KBM-7 (cell line): ENCODE results near the gene DCN.
A peak's percentile ranks its signal among the peaks of the same experiment; 100 is the strongest.
"Not testable (repeated sequence)": the region's sequence is repeated elsewhere in the genome, so short reads cannot be mapped to it uniquely, and the experiment has no call there.

Experiments
- DNase-seq: peaks from one replicate; pipeline ENCODE4 v3.0.0-alpha.2; 2015
- in situ Hi-C: fragments of 300-500 bp; cut with MboI; formaldehyde crosslinking; loops from 2 replicates; pipeline ENCODE4 v1.14.3; 2020; ENCODE audit warnings: low sequenced_read_pairs, low pct_unique_long_range_greater_than_20kb, mixed read lengths

DCN gene, protein sequence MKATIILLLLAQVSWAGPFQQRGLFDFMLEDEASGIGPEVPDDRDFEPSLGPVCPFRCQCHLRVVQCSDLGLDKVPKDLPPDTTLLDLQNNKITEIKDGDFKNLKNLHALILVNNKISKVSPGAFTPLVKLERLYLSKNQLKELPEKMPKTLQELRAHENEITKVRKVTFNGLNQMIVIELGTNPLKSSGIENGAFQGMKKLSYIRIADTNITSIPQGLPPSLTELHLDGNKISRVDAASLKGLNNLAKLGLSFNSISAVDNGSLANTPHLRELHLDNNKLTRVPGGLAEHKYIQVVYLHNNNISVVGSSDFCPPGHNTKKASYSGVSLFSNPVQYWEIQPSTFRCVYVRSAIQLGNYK

DNA sequence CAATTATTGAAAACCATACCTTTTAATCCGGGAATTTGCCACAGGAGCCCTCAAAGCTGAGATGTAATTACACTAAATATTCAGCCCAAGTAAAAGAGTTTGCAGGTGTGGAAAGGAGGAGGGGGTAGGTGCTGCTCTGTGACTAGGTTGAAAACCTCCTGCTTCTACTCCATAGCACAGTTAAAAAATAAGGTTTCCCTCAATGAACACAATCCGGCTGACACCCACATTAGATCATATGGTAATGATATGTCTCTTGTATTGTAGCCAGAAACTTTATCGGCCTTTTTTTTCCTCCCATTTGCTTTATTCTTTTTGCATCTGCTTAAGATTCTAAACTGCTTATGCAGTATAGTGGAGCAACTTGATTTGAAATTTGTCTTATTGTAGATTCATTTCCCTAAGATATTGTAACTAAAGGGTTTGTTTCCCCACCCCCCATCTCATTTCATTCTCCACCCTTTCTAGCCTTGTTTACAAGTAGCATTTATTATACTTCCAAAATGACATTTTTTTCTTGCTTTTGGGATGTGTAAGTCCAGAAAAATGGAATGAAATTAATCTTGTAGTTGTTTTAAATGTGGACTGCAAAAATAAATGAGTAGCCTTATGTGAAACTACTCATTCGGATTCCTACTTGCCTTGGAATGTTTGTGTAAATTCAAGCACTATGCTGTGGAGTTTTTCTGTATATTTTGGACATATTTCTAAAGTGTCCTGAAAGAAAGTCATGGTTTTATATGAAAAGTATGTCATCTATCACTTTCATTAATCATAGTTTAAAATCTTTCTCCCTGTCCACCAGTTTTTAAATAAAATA is at the start of gene DCN:
TSS of gene DCN (minus strand) at position 182 of the 820 bp plus-strand sequence. CDS start 4,265 bp downstream, outside the sequence.
- in situ Hi-C loops, result no loop called here
- no peak for DNase-seq

DNA sequence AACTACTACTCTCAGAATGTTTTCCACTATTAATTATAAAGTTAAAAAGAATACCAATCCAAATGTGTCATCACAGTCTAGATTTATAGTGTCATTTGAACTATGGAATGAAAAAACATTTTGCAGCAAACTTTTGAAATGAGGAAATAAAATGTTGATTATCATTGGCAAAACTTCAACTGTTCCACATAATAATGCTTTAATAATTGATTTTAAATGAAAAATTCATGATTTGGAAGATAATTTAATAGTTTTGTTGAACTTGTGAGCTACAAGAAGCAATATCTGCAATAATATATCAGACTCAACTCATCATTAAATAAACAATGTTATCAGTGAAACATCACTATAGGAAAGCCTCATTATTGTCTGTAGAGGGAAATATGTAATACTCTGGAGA is 48.2 kb upstream of the DCN start:
- in situ Hi-C loops, result no loop called here
- no peak for DNase-seq

DNA sequence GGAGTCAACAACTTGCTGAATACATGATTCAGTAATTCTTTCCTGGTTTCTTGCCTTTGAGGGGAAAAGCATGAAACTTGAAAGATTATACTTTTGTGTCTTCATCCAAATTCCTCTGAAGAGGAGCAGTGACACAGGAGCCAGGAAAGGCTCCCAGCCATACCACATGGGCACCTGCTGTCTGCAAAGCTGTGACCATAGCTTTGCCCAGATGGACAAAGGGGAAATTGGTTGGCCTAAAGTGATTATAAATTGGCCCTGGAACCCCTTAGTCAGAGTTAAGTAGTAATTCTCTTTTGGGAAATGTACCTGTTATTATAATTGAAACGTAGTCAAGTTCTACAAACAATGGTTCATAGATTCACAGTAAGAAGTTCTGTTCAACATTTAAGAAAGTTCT is 44.3 kb upstream of the DCN start:
- in situ Hi-C loops, result no loop called here
- DNase-seq, result no peak

DNA sequence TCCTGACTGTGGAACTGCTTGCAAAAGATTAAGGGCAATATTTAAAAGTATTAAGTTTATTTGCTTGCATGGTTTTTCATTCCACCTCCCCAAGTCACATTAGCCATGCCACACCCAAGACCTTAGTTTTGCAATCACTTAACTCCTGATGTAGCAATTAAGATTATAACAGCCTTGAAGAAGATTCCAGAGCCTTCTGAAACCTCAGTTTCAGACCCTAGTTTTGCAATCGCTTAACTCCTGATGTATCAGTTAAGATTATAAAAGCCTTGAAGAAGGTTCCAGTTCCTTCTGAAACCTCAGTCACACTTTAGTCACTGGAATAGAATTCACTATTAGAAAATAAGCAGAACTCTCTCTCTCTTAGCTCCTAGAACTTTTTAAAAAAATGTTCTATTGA is 42.7 kb upstream of the DCN start:
- in situ Hi-C loops, result no loop called here

DNA sequence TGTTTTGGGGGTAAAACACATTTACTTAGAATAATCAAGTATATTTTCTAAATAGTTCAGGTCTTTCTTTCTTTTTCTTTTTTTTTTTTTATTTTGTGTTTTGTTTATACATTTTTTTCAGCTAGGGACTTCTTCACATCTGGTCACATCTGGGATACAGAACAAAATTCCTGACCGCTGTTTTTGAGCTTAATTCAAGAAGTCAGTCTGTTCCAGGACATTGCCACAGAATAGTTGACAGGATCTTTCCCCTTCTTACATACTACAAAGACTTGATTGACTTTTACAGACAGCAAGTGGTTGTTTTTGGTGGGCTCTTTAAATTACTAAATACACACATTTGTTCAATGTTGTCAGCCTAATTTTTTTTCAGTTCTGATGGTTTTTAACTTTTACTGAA is 41.8 kb upstream of the DCN start:
- DNase-seq, result no peak
- in situ Hi-C loops, result no loop called here

More for the DNA sequence above, 42.7 kb upstream of the DCN start:
- DNase-seq, result no peak

DNA sequence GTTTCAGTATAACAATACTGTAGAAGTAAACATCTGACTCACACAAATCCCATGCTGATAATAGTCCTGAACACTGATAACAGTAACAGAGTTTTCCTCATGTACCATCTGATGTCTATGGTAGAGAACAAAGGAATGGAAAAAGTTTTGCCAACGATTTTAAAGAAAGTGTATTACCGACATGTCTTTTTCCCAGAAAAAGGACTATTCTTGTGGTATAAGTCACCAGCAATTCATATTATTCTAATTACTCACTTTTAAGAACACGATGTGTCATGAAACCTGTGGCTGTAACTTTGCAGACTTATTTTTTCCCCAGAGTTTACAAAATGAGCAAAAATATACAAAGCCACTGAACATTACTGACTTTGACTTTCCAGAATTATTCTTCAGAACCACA is 40.1 kb upstream of the DCN start:
- DNase-seq, result no peak
- in situ Hi-C loops, result no loop called here

DNA sequence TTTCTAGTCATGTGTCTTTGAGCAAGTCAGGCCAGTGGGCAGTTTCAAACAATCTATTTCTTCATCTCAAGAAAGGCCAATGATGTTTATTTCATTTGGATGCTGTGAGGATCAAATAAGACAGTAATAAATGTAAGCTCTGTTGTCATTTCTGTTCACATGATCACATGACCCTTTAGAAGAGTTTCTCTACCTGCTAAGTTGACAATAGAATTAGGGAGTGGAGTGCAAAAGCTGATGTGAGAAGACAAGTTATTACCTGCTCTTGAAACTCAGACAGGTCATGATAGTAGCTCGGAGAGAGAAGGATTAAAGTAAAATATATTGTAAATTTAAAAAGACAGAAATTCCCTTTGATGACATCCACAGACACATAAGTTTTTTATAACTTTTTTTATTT is 37.3 kb upstream of the DCN start:
- DNase-seq, result no peak
- in situ Hi-C loops, result no loop called here

DNA sequence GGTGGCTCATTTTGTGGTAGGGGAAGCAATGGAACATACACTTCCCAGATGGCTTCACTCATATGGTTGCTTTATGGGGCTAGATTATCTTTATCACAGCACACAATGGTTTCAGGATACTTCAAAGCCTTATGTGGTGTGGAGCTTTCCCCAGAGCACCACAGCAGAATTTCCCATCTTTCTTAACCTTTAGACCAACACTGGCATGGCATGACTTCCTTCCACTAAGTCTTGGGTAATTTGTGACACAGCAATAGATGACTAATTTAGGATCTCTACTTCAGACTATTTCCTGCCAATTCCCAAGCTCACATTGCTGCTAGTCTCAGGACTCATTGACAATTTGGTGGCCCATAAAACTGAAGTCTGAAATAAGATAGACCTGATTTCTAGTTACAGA is 36.9 kb upstream of the DCN start:
- in situ Hi-C loops, result no loop called here
- no peak for DNase-seq

DNA sequence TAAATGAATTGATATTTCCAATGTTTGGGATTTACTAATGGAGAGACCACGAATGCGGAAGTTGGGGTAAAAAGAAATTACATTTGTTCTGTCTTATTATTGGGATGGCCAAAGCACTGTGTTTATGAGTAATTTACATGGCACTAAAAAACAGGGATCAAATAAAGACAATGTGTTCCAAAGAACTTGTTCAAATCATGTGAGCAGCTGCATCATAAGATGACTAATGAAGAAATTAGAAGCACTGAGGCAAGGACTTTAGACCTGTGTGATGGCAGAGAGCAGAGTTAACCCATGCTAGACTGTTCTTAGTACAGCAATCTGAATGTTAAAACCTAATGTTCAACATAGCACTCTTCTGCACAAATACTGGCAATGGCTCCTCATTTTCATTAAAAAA is 34.3 kb upstream of the DCN start:
- no peak for DNase-seq
- in situ Hi-C loops, result no loop called here

DNA sequence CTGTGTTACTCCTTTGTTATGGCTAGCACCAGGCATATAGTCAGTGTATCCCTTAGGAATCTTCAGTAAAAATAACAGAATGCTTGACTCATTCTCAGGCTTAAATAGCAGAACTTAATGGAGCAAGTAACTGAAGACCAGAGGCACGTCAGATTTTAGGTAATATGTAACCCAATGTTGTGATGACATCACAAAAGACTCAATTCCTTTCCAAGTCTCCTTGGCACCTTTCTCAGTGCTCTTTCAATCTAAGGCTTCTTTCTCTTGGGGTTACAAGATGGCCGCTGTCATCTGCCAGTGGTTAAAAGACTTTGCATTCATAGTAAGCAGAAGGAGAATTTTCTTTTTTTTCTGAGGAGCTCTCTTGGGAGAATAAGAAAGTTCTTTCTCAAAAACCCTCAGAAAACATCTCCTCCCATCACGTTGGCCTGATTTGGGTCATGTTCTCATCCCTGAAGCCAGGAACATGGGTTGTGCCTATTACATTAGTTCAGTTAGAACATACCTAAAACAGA is 33.4 kb upstream of the DCN start:
- no peak for DNase-seq
- in situ Hi-C loops, result no loop called here

DNA sequence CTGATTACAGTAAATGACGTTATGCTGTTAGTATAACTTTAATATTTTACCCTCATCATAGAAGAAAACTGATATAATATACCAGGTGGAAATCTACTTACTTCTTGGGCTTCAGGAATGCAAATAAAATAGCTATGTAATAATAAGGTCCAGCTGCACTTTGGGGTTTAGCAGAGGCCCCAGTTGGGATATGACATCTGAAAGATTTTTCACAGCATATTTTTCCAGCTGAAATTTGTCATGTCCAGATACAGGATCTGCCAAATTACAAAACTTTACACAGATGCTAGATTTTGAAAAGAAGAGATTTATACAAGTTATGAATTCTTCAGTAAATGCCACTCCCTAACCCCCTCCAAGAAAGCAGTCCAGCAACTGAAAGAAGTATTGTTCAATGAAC is 29.2 kb upstream of the DCN start:
- no peak for DNase-seq
- in situ Hi-C loops, result no loop called here

DNA sequence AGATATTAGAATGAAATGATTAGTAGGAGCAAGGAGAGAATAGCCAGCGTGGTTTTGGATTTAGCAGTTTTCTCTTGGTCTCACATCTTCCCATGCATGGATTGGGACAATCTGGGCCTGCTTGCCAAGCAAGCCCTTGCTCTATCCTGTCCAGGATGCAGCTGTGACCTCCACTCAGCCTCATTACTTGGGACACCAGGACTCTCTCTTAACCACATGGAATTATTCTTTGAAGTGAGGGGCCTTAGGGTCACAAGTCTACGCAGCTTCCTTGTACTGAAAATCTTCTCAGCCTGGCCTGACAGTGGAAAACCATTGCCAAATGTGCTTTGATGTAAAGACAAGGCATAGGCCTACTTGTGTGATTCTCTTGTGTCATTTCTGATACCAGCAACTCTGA is 28.0 kb upstream of the DCN start:
- DNase-seq, result no peak
- in situ Hi-C loops, result no loop called here

DNA sequence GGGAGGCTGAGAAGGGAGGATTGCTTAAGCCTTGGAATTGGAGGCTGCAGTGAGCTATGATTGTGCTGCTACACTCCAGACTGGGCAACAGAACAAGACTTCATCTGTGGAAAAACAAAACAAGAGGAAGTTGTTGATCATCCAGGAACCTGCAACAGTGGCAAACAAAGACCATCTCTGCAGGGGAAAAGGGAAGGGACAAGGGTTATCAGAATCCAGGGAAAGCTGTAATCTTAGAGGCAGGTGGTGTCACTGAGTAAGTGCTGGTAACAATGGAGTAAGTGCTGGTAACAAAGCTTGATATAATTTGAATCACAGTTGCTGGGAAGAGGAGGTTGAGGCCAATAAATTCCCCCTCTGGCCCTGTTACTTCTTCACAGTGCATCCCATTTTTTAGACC is 27.5 kb upstream of the DCN start:
- in situ Hi-C loops, result no loop called here
- no peak for DNase-seq

DNA sequence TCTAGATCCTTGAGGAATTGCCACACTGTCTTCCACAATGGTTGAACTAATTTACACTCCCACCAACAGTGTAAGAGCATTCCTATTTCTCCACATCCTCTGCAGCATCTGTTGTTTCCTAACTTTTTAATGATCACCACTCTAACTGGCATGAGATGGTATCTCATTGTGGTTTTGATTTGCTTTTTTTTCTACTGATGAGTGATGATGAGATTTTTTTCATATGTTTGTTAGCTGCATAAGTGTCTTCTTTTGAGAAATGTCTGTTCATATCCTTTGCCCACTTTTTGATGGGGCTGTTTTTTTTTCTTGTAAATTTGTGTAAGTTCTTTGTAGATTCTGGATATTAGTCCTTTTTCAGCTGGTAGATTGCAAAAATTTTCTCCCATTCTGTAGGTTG is 24.7 kb upstream of the DCN start:
- in situ Hi-C loops, DNase-seq: not testable (repeated sequence)

DNA sequence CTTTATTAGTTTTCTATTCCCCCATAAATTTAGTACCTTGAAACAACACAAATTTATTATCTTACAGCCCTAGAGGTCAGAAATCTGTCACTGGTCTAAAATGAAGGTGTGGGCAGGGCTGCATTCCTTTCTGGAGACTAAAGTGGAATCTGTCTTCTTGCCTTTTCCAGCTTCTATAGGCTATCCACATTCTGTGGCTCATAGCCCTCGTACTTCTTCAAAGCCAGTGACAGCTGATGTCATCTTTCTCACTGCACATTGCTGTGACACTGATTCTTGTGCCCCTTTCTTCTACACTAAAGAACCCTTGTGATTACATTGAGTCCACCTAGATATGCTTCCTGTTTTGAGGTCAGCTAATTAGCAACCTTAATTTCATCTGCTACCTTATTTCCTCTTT is 23.2 kb upstream of the DCN start:
- DNase-seq, result peak; percentile 3

DNA sequence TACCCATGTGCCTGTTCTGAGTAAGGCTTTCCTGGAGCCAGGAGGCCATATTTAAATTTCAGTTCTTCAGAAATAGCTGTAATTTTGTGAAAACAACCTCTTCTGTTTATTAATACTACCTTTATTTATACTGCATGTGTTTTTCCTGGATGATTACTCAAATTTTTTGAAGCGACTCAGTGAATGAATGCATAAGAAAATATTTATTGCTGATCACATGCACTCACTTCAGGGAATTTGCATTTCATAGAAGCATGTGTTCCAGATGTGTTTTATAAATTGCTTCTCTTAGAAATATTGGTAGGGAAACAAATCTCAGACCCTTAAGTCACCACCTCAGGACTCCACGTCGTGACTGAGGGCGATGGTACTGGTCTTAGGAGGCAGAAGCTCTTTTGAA is 21.8 kb upstream of the DCN start:
- DNase-seq, result no peak
- in situ Hi-C loops, result no loop called here

More for the DNA sequence above, 23.2 kb upstream of the DCN start:
- in situ Hi-C loops, result no loop called here

DNA sequence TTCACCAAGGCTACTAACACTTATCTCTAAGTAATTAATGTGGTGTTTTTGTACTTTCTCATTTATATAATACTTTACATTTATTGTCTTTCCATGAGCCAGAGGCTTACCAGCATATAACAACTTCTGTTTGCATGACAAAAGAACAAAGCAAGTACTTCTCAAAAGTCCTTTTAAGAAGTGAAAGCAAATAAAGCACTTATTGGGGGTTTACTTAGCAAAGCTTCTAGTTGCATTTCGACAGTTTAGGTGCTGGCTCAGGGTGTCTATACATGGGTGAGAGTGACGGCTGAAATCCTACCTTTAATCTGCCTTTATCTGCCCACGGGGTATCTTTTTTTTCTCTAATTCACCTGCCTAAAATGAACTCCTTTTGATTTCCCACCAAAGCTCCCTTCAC is 21.0 kb upstream of the DCN start:
- in situ Hi-C loops, result no loop called here
- DNase-seq, result no peak

DNA sequence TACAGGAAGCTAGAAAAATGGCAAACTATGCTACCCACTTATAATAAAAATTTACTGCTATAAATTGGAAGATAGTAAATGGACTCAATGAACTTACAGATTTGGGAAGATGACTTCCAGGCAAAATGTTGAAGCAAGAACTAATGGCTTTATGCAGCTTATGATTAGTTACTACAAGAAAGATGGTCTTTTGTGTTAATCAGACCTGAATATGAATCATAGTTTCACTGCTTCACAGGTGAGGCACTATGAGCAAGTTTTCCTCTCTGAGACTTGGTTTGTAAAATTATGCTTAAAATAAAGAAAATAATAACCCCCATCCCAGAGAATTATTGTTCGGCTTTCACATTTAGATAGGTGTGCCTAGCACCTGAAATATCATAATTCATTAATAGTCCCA is 19.8 kb upstream of the DCN start:
- no peak for DNase-seq
- in situ Hi-C loops, result no loop called here

DNA sequence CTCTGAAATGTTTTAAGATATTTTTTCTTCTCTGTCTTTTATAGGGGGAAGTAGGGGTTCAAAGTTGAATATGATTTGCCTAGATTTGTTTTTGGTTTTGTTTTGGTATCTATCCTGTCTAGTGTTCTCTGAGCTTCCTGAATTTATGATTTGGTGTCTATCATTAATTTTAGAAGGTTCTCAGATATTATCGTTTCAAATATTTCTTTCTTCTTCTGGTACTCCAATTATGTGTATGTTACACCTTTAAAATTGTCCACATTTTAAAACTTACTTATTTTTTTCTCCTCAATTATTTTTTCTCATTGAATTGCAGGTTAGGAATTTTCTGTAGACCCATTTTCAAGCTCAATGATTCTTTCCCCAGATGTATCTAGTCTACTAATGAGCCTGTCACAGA is 13.8 kb upstream of the DCN start:
- in situ Hi-C loops, result no loop called here
- DNase-seq, result no peak

DNA sequence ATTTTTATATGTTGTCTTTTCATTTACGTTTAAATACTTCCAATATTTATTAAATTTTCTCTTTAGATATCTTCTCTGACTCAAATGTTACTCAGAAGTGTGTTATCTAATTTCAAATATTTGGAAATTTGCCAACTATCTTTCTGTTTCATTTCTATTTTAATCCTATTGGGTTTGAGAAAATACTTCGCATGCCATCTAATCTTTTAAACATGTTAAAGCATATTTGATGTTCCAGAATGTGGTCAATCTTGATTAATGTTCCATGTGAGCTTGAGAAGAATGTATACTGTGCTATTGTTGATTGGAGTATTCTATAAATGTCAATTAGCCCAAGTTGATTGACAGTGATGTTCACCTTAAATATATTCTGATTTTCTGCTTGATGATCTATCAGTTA is 11.9 kb upstream of the DCN start:
- in situ Hi-C loops, result no loop called here
- DNase-seq, result no peak
